ENCODE measurements around the gene MAP3K5.

MAP3K5 gene

GRCh38 chr6:136750696-136751521 is 41.4 kb downstream of the MAP3K5 start:
- DNase-seq (ENCODE audit: low spot score): no peak

GRCh38 chr6:136749359-136749997 is 42.8 kb downstream of the MAP3K5 start:
- no peak for DNase-seq (ENCODE audit: low spot score)

GRCh38 chr6:136747507-136747906 is 44.8 kb downstream of the MAP3K5 start:
- DNase-seq (ENCODE audit: low spot score): no peak

GRCh38 chr6:136745300-136745699 is 47.0 kb downstream of the MAP3K5 start:
- DNase-seq (ENCODE audit: low spot score): no peak

GRCh38 chr6:136744889-136745288 is 47.4 kb downstream of the MAP3K5 start:
- no peak for DNase-seq (ENCODE audit: low spot score)

GRCh38 chr6:136742125-136742524 is 50.2 kb downstream of the MAP3K5 start:
- no peak for DNase-seq (ENCODE audit: low spot score)

- no peak for DNase-seq (ENCODE audit: low spot score)
These were observed 52.0 kb downstream of the MAP3K5 start for GRCh38 chr6:136740050-136740974.

- DNase-seq (ENCODE audit: low spot score): no peak
These were observed 52.8 kb downstream of the MAP3K5 start for GRCh38 chr6:136739501-136739900.

GRCh38 chr6:136739071-136739470 is 53.2 kb downstream of the MAP3K5 start:
- DNase-seq (ENCODE audit: low spot score): no peak

GRCh38 chr6:136738692-136739057 is 53.6 kb downstream of the MAP3K5 start:
- DNase-seq (ENCODE audit: low spot score): no peak

- DNase-seq (ENCODE audit: low spot score): no peak
These were observed 54.2 kb downstream of the MAP3K5 start for GRCh38 chr6:136737871-136738691.

GRCh38 chr6:136737374-136737844 is 54.9 kb downstream of the MAP3K5 start:
- DNase-seq (ENCODE audit: low spot score): no peak

- DNase-seq (ENCODE audit: low spot score): no peak
These were observed 55.9 kb downstream of the MAP3K5 start for GRCh38 chr6:136736281-136736960.

- no peak for DNase-seq (ENCODE audit: low spot score)
These were observed 57.3 kb downstream of the MAP3K5 start for GRCh38 chr6:136734977-136735376.

- no peak for DNase-seq (ENCODE audit: low spot score)
These were observed 59.4 kb downstream of the MAP3K5 start for GRCh38 chr6:136732889-136733288.

- DNase-seq (ENCODE audit: low spot score): no peak
These were observed 62.4 kb downstream of the MAP3K5 start for GRCh38 chr6:136729832-136730231.

- no peak for DNase-seq (ENCODE audit: low spot score)
These were observed 63.2 kb downstream of the MAP3K5 start for GRCh38 chr6:136728976-136729515.

GRCh38 chr6:136728033-136728939 is 64.0 kb downstream of the MAP3K5 start:
- DNase-seq (ENCODE audit: low spot score): no peak

- no peak for DNase-seq (ENCODE audit: low spot score)
These were observed 65.3 kb downstream of the MAP3K5 start for GRCh38 chr6:136726837-136727557.

Data from left forelimb (tissue), 1 donor.